Hepatocyte (in vitro differentiated cells): ENCODE measurements around the gene FGGY. TPM values are rescaled to one million over a fixed set of nuclear protein-coding genes. Genes with fewer than 3 reads are reported as not detected.

Experiments
- DNase-seq: peaks from one replicate; pipeline ENCODE4 v3.0.0-alpha.2; 2016; ENCODE audit warnings: low spot score
- H2AFZ ChIP-seq: fragments of 200-600 bp; sonication (generic); 2 replicates; pipeline ENCODE4 v1.6.0; 2016; ENCODE audit warnings: antibody characterized with exemption, mild to moderate bottlenecking
- H3K27ac ChIP-seq: fragments of 200-600 bp; sonication (generic); 2 replicates; pipeline ENCODE4 v1.5.1; 2016; ENCODE audit warnings: mild to moderate bottlenecking
- H3K27me3 ChIP-seq: fragments of 200-600 bp; sonication (generic); 2 replicates; pipeline ENCODE4 v1.6.1; 2016
- H3K36me3 ChIP-seq: fragments of 200-600 bp; sonication (generic); replicated peaks from 2 replicates; pipeline ENCODE4 v1.5.1; 2016; ENCODE audit warnings: low read depth; ENCODE audit not compliant: insufficient read depth
- H3K4me1 ChIP-seq: fragments of 200-600 bp; sonication (generic); 2 replicates; pipeline ENCODE4 v1.5.1; 2016; ENCODE audit warnings: mild to moderate bottlenecking, moderate library complexity; ENCODE audit not compliant: insufficient read depth
- H3K4me2 ChIP-seq: fragments of 200-600 bp; sonication (generic); 2 replicates; pipeline ENCODE4 v1.6.0; 2016
- H3K4me3 ChIP-seq: fragments of 200-600 bp; sonication (generic); 2 replicates; pipeline ENCODE4 v1.5.1; 2016; ENCODE audit warnings: mild to moderate bottlenecking
- H3K79me2 ChIP-seq: fragments of 200-600 bp; sonication (generic); 2 replicates; pipeline ENCODE4 v1.6.0; 2017; ENCODE audit warnings: mild to moderate bottlenecking
- H3K9me2 ChIP-seq: fragments of 200-600 bp; sonication (generic); replicated peaks from 2 replicates; pipeline ENCODE4 v1.6.0; 2017; ENCODE audit warnings: mild to moderate bottlenecking; ENCODE audit not compliant: insufficient read depth
- H3K9me3 ChIP-seq: fragments of 200-600 bp; sonication (generic); 2 replicates; pipeline ENCODE4 v1.5.1; 2016; ENCODE audit warnings: low read depth, mild to moderate bottlenecking
- H4K20me1 ChIP-seq: fragments of 200-600 bp; sonication (generic); 2 replicates; pipeline ENCODE4 v1.6.0; 2016; ENCODE audit warnings: mild to moderate bottlenecking; ENCODE audit not compliant: insufficient read depth, poor library complexity, severe bottlenecking
- EZH2 ChIP-seq: fragments of 200-600 bp; sonication (generic); IDR thresholded peaks from 2 replicates; pipeline ENCODE4 v1.6.1; 2016; ENCODE audit warnings: antibody characterized with exemption, mild to moderate bottlenecking, borderline replicate concordance
- EZH2phosphoT487 ChIP-seq: fragments of 200-600 bp; sonication (generic); IDR thresholded peaks from one replicate; pipeline ENCODE4 v1.6.1; 2018; ENCODE audit warnings: antibody characterized with exemption, mild to moderate bottlenecking, low read depth, moderate library complexity; ENCODE audit not compliant: unreplicated experiment, severe bottlenecking
- WGBS: methylation state at CpG from one replicate; pipeline ENCODE4 v1.1.6; 2016; ENCODE audit warnings: low lambda C conversion rate; ENCODE audit errors: missing lambda C conversion rate; 5-methylcytosine and 5-hydroxymethylcytosine counted together
- polyA plus RNA-seq: library from polyadenylated mRNA; unstranded; fragments of >200 nt; fragmentation: Nextera tagmentation; extraction: Ambion mirVana; gene quantifications from 2 replicates; pipeline ENCODE4 v1.2.1, GENCODE V29; 2016
- total RNA-seq: library from RNA; depleted of rRNA; stranded (reverse); fragments of >200 nt; gene quantifications from 2 replicates; pipeline ENCODE4 v1.2.3, GENCODE V29; 2014
- TF ChIP-seq, protein P1 (sequence below): fragments of 200-600 bp; sonication (generic); IDR thresholded peaks from 2 replicates; pipeline ENCODE4 v1.5.1; 2016; ENCODE audit warnings: antibody characterized with exemption, mild to moderate bottlenecking; ENCODE audit not compliant: poor library complexity

Gene FGGY
- total and polyA plus RNA-seq, 2 experiments from 2014 or later: 18.0 to 20.6 TPM

- TF ChIP-seq EZH2 (no peak), EZH2phosphoT487 (no peak)
- TF ChIP-seq, protein P1, sequence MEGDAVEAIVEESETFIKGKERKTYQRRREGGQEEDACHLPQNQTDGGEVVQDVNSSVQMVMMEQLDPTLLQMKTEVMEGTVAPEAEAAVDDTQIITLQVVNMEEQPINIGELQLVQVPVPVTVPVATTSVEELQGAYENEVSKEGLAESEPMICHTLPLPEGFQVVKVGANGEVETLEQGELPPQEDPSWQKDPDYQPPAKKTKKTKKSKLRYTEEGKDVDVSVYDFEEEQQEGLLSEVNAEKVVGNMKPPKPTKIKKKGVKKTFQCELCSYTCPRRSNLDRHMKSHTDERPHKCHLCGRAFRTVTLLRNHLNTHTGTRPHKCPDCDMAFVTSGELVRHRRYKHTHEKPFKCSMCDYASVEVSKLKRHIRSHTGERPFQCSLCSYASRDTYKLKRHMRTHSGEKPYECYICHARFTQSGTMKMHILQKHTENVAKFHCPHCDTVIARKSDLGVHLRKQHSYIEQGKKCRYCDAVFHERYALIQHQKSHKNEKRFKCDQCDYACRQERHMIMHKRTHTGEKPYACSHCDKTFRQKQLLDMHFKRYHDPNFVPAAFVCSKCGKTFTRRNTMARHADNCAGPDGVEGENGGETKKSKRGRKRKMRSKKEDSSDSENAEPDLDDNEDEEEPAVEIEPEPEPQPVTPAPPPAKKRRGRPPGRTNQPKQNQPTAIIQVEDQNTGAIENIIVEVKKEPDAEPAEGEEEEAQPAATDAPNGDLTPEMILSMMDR: no peak
- no peaks in the 10 kb centered on the region for H3K9me3 ChIP-seq
- H3K27ac ChIP-seq: peak overlapping the region; percentile 36
- no peaks in the 10 kb centered on the region for H3K27me3 ChIP-seq
- no peaks in the 10 kb centered on the region for H3K79me2 ChIP-seq
- H3K9me2 ChIP-seq: no peaks in the 10 kb centered on the region
- H2AFZ ChIP-seq: no peak overlapping the region
- DNase-seq: no peak
- no peak overlapping the region for H3K4me3 ChIP-seq
- H3K4me2 ChIP-seq: peak overlapping the region; percentile 35
- H4K20me1 ChIP-seq: no peaks in the 10 kb centered on the region
- WGBS: 48% methylated on average over 8 of the region's 8 CpGs
- H3K36me3 ChIP-seq: no peaks in the 10 kb centered on the region
- H3K4me1 ChIP-seq: peaks cover 29% of the 10 kb centered on the region
These were observed 400.4 kb downstream of the FGGY start for GRCh38 chr1:59697150-59697800.

- Histone ChIP-seq H3K4me2 (peak overlapping the region; percentile 35), H3K27me3 (no peaks in the 10 kb centered on the region), H3K9me2 (no peaks in the 10 kb centered on the region), H3K79me2 (no peaks in the 10 kb centered on the region), H3K27ac (peak overlapping the region; percentile 36), H3K36me3 (no peaks in the 10 kb centered on the region), H3K4me1 (peaks cover 26% of the 10 kb centered on the region), H3K9me3 (no peaks in the 10 kb centered on the region), H2AFZ (no peak overlapping the region), H3K4me3 (no peak overlapping the region), H4K20me1 (no peaks in the 10 kb centered on the region)
- WGBS: 47% methylated on average over 4 of the region's 4 CpGs
- TF ChIP-seq EZH2phosphoT487 (no peak), EZH2 (no peak)
- TF ChIP-seq, protein P1: no peak
- DNase-seq: no peak
These were observed 401.5 kb downstream of the FGGY start for GRCh38 chr1:59698386-59698785.

- no peaks in the 10 kb centered on the region for H3K27me3 ChIP-seq
- no peak overlapping the region for H3K4me3 ChIP-seq
- TF ChIP-seq, protein P1: peak; percentile 90
- TF ChIP-seq EZH2 (no peak), EZH2phosphoT487 (no peak)
- 50% methylated on average over 5 of the region's 5 CpGs for WGBS
- peak overlapping the region; percentile 36 for H3K27ac ChIP-seq
- H3K4me2 ChIP-seq: peak overlapping the region; percentile 35
- no peaks in the 10 kb centered on the region for H4K20me1 ChIP-seq
- H3K9me3 ChIP-seq: no peaks in the 10 kb centered on the region
- no peaks in the 10 kb centered on the region for H3K79me2 ChIP-seq
- peak; percentile 64 for DNase-seq
- H2AFZ ChIP-seq: no peak overlapping the region
- H3K36me3 ChIP-seq: no peaks in the 10 kb centered on the region
- peaks cover 33% of the 10 kb centered on the region for H3K4me1 ChIP-seq
- no peaks in the 10 kb centered on the region for H3K9me2 ChIP-seq
These were observed 402.4 kb downstream of the FGGY start for GRCh38 chr1:59699227-59699847.
